Activated CD8-positive, alpha-beta T cell treated with anti-CD3 and anti-CD28 coated beads, Interleukin-2, amount 10 ng/mL, durations not matched to agents 7 days and 5 days (primary cell): ENCODE measurements around the gene CDYL. TPM values are rescaled to one million over a fixed set of nuclear protein-coding genes. Genes with fewer than 3 reads are reported as not detected.
"Not testable (repeated sequence)": the region's sequence is repeated elsewhere in the genome, so short reads cannot be mapped to it uniquely, and the experiment has no call there.

ENCODE experiments used
- ATAC-seq: fragments of 150-1000 bp; cut with Tn5 transposase; one replicate; pipeline ENCODE4 v1.10.0; 2021; ENCODE audit warnings: moderate library complexity
- CTCF ChIA-PET: fragments of 350-600 bp; sonication (Branson Sonifier 250); formaldehyde crosslinking; loops from one replicate; lab custom pipeline; 2021; ENCODE audit warnings: antibody characterized with exemption; lab: Charles Lee
- POLR2A ChIA-PET: fragments of 350-600 bp; sonication (Branson Sonifier 250); formaldehyde crosslinking; loops from one replicate; lab custom pipeline; 2021; ENCODE audit warnings: antibody characterized with exemption; lab: Charles Lee
- DNase-seq: peaks from one replicate; pipeline ENCODE4 v3.0.0-alpha.2; 2020
- H3K27ac Mint-ChIP-seq: one replicate; pipeline ENCODE4 v1.8.0; 2021; ENCODE audit warnings: mild to moderate bottlenecking, mixed read lengths
- H3K27me3 Mint-ChIP-seq: one replicate; pipeline ENCODE4 v1.8.0; 2021; ENCODE audit warnings: low read depth, mixed read lengths
- H3K36me3 Mint-ChIP-seq: one replicate; pipeline ENCODE4 v1.8.0; 2021; ENCODE audit warnings: low read depth, mixed read lengths
- H3K4me1 Mint-ChIP-seq: one replicate; pipeline ENCODE4 v1.8.0; 2021; ENCODE audit warnings: low read depth, mixed read lengths
- H3K4me3 Mint-ChIP-seq: one replicate; pipeline ENCODE4 v1.8.0; 2021; ENCODE audit warnings: mild to moderate bottlenecking, mixed read lengths
- H3K9me3 Mint-ChIP-seq: one replicate; pipeline ENCODE4 v1.8.0; 2022; ENCODE audit warnings: mixed read lengths; ENCODE audit not compliant: insufficient read depth
- total RNA-seq, 2 experiments: library from RNA; stranded (reverse); gene quantifications; one replicate each; pipeline ENCODE4 v1.2.3, GENCODE V29; 2021

CDYL gene
- total RNA-seq, 2 experiments from 2014 or later, result 32.5 to 36.3 TPM

- no peak for ATAC-seq
- ChIA-PET CTCF (no interaction called here), POLR2A (no interaction called here)
- Mint-ChIP-seq H3K4me3 (no peak overlapping the region), H3K27me3 (no peaks in the 10 kb centered on the region), H3K36me3 (no peaks in the 10 kb centered on the region), H3K27ac (no peak overlapping the region), H3K4me1 (peaks cover 33% of the 10 kb centered on the region), H3K9me3 (no peaks in the 10 kb centered on the region)
- DNase-seq, result no peak
Measured at GRCh38 chr6:4851035-4851434, 74.8 kb downstream of the CDYL start.

GRCh38 chr6:4852186-4852585, 76.0 kb downstream of the CDYL start:
- peaks cover 34% of the 10 kb centered on the region for H3K4me1 Mint-ChIP-seq

GRCh38 chr6:4852938-4853337, 76.7 kb downstream of the CDYL start:
- DNase-seq, result no peak
- CTCF ChIA-PET, result no interaction called here
- no peak overlapping the region for H3K4me3 Mint-ChIP-seq
- no peaks in the 10 kb centered on the region for H3K27me3 Mint-ChIP-seq
- no peaks in the 10 kb centered on the region for H3K9me3 Mint-ChIP-seq
- H3K36me3 Mint-ChIP-seq, result no peaks in the 10 kb centered on the region
- H3K27ac Mint-ChIP-seq, result no peak overlapping the region
- POLR2A ChIA-PET, result no interaction called here
- ATAC-seq, result no peak
- peaks cover 34% of the 10 kb centered on the region for H3K4me1 Mint-ChIP-seq

More at GRCh38 chr6:4852186-4852585, 76.0 kb downstream of the CDYL start:
- DNase-seq, ATAC-seq, H3K27me3 Mint-ChIP-seq, H3K36me3 Mint-ChIP-seq, H3K27ac Mint-ChIP-seq, H3K9me3 Mint-ChIP-seq, H3K4me3 Mint-ChIP-seq, CTCF ChIA-PET, POLR2A ChIA-PET: not testable (repeated sequence)

GRCh38 chr6:4853349-4853748, 77.1 kb downstream of the CDYL start:
- no peak overlapping the region for H3K4me3 Mint-ChIP-seq
- ChIA-PET CTCF (no interaction called here), POLR2A (no interaction called here)
- no peaks in the 10 kb centered on the region for H3K36me3 Mint-ChIP-seq
- H3K4me1 Mint-ChIP-seq, result peaks cover 34% of the 10 kb centered on the region
- no peaks in the 10 kb centered on the region for H3K27me3 Mint-ChIP-seq
- H3K9me3 Mint-ChIP-seq, result no peaks in the 10 kb centered on the region
- no peak overlapping the region for H3K27ac Mint-ChIP-seq
- ATAC-seq (no peak), DNase-seq (no peak)

GRCh38 chr6:4853782-4854511, 77.7 kb downstream of the CDYL start:
- peaks cover 33% of the 10 kb centered on the region for H3K4me1 Mint-ChIP-seq
- DNase-seq, result no peak

GRCh38 chr6:4856785-4857184, 80.6 kb downstream of the CDYL start:
- Mint-ChIP-seq H3K27ac (no peak overlapping the region), H3K36me3 (no peaks in the 10 kb centered on the region), H3K4me3 (no peak overlapping the region), H3K9me3 (no peaks in the 10 kb centered on the region), H3K27me3 (no peaks in the 10 kb centered on the region), H3K4me1 (peaks cover 25% of the 10 kb centered on the region)
- POLR2A ChIA-PET, result no interaction called here
- no peak for DNase-seq
- CTCF ChIA-PET, result no interaction called here
- no peak for ATAC-seq

More at GRCh38 chr6:4853782-4854511, 77.7 kb downstream of the CDYL start:
- Mint-ChIP-seq H3K27ac (no peak overlapping the region), H3K4me3 (no peak overlapping the region), H3K36me3 (no peaks in the 10 kb centered on the region), H3K27me3 (no peaks in the 10 kb centered on the region), H3K9me3 (no peaks in the 10 kb centered on the region)
- POLR2A ChIA-PET, result interaction anchor here (0.7 kb wide), 1 partner anchor 52 kb away, joined by 3 read pairs; no protein-coding TSS in a partner anchor
- no peak for ATAC-seq
- CTCF ChIA-PET, result no interaction called here

- peaks cover 3% of the 10 kb centered on the region for H3K36me3 Mint-ChIP-seq
- H3K9me3 Mint-ChIP-seq, result no peaks in the 10 kb centered on the region
- peaks cover 17% of the 10 kb centered on the region for H3K4me1 Mint-ChIP-seq
- H3K4me3 Mint-ChIP-seq, result no peak overlapping the region
- H3K27me3 Mint-ChIP-seq, result no peaks in the 10 kb centered on the region
- POLR2A ChIA-PET, result no interaction called here
- CTCF ChIA-PET, result no interaction called here
- DNase-seq (no peak), ATAC-seq (no peak)
- no peak overlapping the region for H3K27ac Mint-ChIP-seq
Measured at GRCh38 chr6:4858194-4859015, 82.2 kb downstream of the CDYL start.

GRCh38 chr6:4860387-4860786, 84.2 kb downstream of the CDYL start:
- CTCF ChIA-PET, result interaction anchor here (1.1 kb wide), 1 partner anchor 16 kb away, joined by 3 read pairs; no protein-coding TSS in a partner anchor
- peaks cover 15% of the 10 kb centered on the region for H3K36me3 Mint-ChIP-seq
- POLR2A ChIA-PET, result no interaction called here
- no peaks in the 10 kb centered on the region for H3K27me3 Mint-ChIP-seq
- peaks cover 17% of the 10 kb centered on the region for H3K9me3 Mint-ChIP-seq
- H3K4me1 Mint-ChIP-seq, result peaks cover 6% of the 10 kb centered on the region
- ATAC-seq (no peak), DNase-seq (no peak)
- H3K27ac Mint-ChIP-seq, result no peak overlapping the region
- H3K4me3 Mint-ChIP-seq, result no peak overlapping the region

- Mint-ChIP-seq H3K4me3 (no peak overlapping the region), H3K4me1 (peaks cover 3% of the 10 kb centered on the region), H3K9me3 (peaks cover 24% of the 10 kb centered on the region), H3K36me3 (peaks cover 15% of the 10 kb centered on the region), H3K27ac (no peak overlapping the region), H3K27me3 (no peaks in the 10 kb centered on the region)
- ATAC-seq (no peak), DNase-seq (no peak)
- CTCF ChIA-PET, result no interaction called here
- POLR2A ChIA-PET, result no interaction called here
Measured at GRCh38 chr6:4861564-4861963, 85.4 kb downstream of the CDYL start.

- H3K27ac Mint-ChIP-seq, result no peak overlapping the region
- H3K4me1 Mint-ChIP-seq, result peaks cover 3% of the 10 kb centered on the region
- H3K4me3 Mint-ChIP-seq, result no peak overlapping the region
- ATAC-seq (no peak), DNase-seq (no peak)
- peaks cover 38% of the 10 kb centered on the region for H3K9me3 Mint-ChIP-seq
- POLR2A ChIA-PET, result no interaction called here
- CTCF ChIA-PET, result no interaction called here
- H3K27me3 Mint-ChIP-seq, result no peaks in the 10 kb centered on the region
- peaks cover 25% of the 10 kb centered on the region for H3K36me3 Mint-ChIP-seq
Measured at GRCh38 chr6:4864519-4864918, 88.3 kb downstream of the CDYL start.

GRCh38 chr6:4865006-4865405, 88.8 kb downstream of the CDYL start:
- H3K4me1 Mint-ChIP-seq, H3K4me3 Mint-ChIP-seq, CTCF ChIA-PET, POLR2A ChIA-PET, DNase-seq, H3K27me3 Mint-ChIP-seq, ATAC-seq, H3K27ac Mint-ChIP-seq: not testable (repeated sequence)
- H3K9me3 Mint-ChIP-seq, result peaks cover 38% of the 10 kb centered on the region
- H3K36me3 Mint-ChIP-seq, result peaks cover 25% of the 10 kb centered on the region

- CTCF ChIA-PET, result no interaction called here
- ATAC-seq (no peak), DNase-seq (no peak)
- Mint-ChIP-seq H3K36me3 (peaks cover 10% of the 10 kb centered on the region), H3K4me1 (no peaks in the 10 kb centered on the region), H3K9me3 (peaks cover 16% of the 10 kb centered on the region), H3K4me3 (no peak overlapping the region), H3K27me3 (no peaks in the 10 kb centered on the region), H3K27ac (no peak overlapping the region)
- POLR2A ChIA-PET, result no interaction called here
Measured at GRCh38 chr6:4870821-4871494, 94.8 kb downstream of the CDYL start.
